IgD-negative memory B cell (primary cell): ENCODE data around the gene WWC1. TPM values are rescaled to one million over a fixed set of nuclear protein-coding genes. Genes with fewer than 3 reads are reported as not detected.

Source experiments
- H3K27ac Mint-ChIP-seq, 3 donors: one replicate each; pipeline ENCODE4 v1.8.0; 2020 to 2022; ENCODE audit warnings: mild to moderate bottlenecking in 3 of 3, mixed read lengths in 3 of 3, moderate library complexity in 1 of 3
- H3K27me3 Mint-ChIP-seq: one replicate; pipeline ENCODE4 v1.8.0; 2021; ENCODE audit warnings: mixed read lengths
- H3K36me3 Mint-ChIP-seq: one replicate; pipeline ENCODE4 v1.8.0; 2020; ENCODE audit warnings: mild to moderate bottlenecking, mixed read lengths
- H3K4me1 Mint-ChIP-seq, 3 donors: one replicate each; pipeline ENCODE4 v1.8.0; 2020 to 2022; ENCODE audit warnings: mixed read lengths in 3 of 3, mild to moderate bottlenecking in 1 of 3
- H3K4me3 Mint-ChIP-seq, 4 donors: one replicate each; pipeline ENCODE4 v1.8.0; 2020 to 2022; ENCODE audit warnings: mild to moderate bottlenecking in 4 of 4, mixed read lengths in 4 of 4, moderate library complexity in 3 of 4
- H3K9me3 Mint-ChIP-seq, 3 donors: one replicate each; pipeline ENCODE4 v1.8.0; 2020 to 2021; ENCODE audit warnings: mixed read lengths in 3 of 3, mild to moderate bottlenecking in 1 of 3
- polyA plus RNA-seq: library from polyadenylated mRNA; unstranded; fragments of 300-500 nt; fragmentation: Illumina TruSeq; gene quantifications from one replicate; pipeline ENCODE4 v1.2.3, GENCODE V29; 2021

Gene WWC1
- polyA plus RNA-seq, 1 donor from 2014 or later = 0.09 TPM

- H3K4me3 Mint-ChIP-seq = no peak overlapping the region
- H3K27ac Mint-ChIP-seq = no peak overlapping the region
- H3K36me3 Mint-ChIP-seq = peaks cover 1% of the 10 kb centered on the region
- peaks cover 0 to 7% (median 4%) of the 10 kb centered on the region in 3 donors for H3K4me1 Mint-ChIP-seq
- peaks cover 4% of the 10 kb centered on the region for H3K27me3 Mint-ChIP-seq
- H3K9me3 Mint-ChIP-seq = no peaks in the 10 kb centered on the region
These were observed 56.1 kb downstream of the WWC1 start for GRCh38 chr5:168347368-168348083.

- Mint-ChIP-seq H3K36me3 (peaks cover 1% of the 10 kb centered on the region), H3K9me3 (no peaks in the 10 kb centered on the region), H3K4me3 (no peak overlapping the region)
These were observed 56.6 kb downstream of the WWC1 start for GRCh38 chr5:168348084-168348414.

GRCh38 chr5:168350315-168350714, 58.9 kb downstream of the WWC1 start:
- Mint-ChIP-seq H3K27me3 (peaks cover 5% of the 10 kb centered on the region), H3K27ac (no peak overlapping the region), H3K36me3 (peaks cover 1% of the 10 kb centered on the region), H3K4me3 (no peak overlapping the region), H3K9me3 (peaks cover 0 to 2% (median 0%) of the 10 kb centered on the region in 3 donors), H3K4me1 (peaks cover 0 to 7% (median 4%) of the 10 kb centered on the region in 3 donors)

More at GRCh38 chr5:168348084-168348414, 56.6 kb downstream of the WWC1 start:
- no peak overlapping the region for H3K27ac Mint-ChIP-seq
- H3K4me1 Mint-ChIP-seq = peaks cover 0 to 7% (median 4%) of the 10 kb centered on the region in 3 donors
- H3K27me3 Mint-ChIP-seq = peaks cover 4% of the 10 kb centered on the region

GRCh38 chr5:168353216-168353957, 61.9 kb downstream of the WWC1 start:
- Mint-ChIP-seq H3K4me3 (no peak overlapping the region), H3K36me3 (no peaks in the 10 kb centered on the region), H3K27me3 (peaks cover 3% of the 10 kb centered on the region), H3K27ac (peak overlapping the region in 1 of 3 donors; percentile 32), H3K9me3 (peaks cover 0 to 3% (median 2%) of the 10 kb centered on the region in 3 donors), H3K4me1 (no peaks in the 10 kb centered on the region)

GRCh38 chr5:168354397-168354796, 63.0 kb downstream of the WWC1 start:
- peaks cover 3% of the 10 kb centered on the region for H3K27me3 Mint-ChIP-seq
- peaks cover 0 to 3% (median 2%) of the 10 kb centered on the region in 3 donors for H3K9me3 Mint-ChIP-seq
- H3K4me1 Mint-ChIP-seq = no peaks in the 10 kb centered on the region
- H3K27ac Mint-ChIP-seq = no peak overlapping the region
- no peaks in the 10 kb centered on the region for H3K36me3 Mint-ChIP-seq
- H3K4me3 Mint-ChIP-seq = no peak overlapping the region

GRCh38 chr5:168356171-168356570, 64.7 kb downstream of the WWC1 start:
- H3K27me3 Mint-ChIP-seq = peaks cover 1% of the 10 kb centered on the region
- no peaks in the 10 kb centered on the region for H3K4me1 Mint-ChIP-seq
- H3K4me3 Mint-ChIP-seq = no peak overlapping the region
- no peaks in the 10 kb centered on the region for H3K36me3 Mint-ChIP-seq
- H3K9me3 Mint-ChIP-seq = peaks cover 0 to 3% (median 2%) of the 10 kb centered on the region in 3 donors
- H3K27ac Mint-ChIP-seq = no peak overlapping the region

- peaks cover 0 to 3% (median 2%) of the 10 kb centered on the region in 3 donors for H3K9me3 Mint-ChIP-seq
- H3K4me3 Mint-ChIP-seq = no peak overlapping the region
- no peaks in the 10 kb centered on the region for H3K4me1 Mint-ChIP-seq
- peaks cover 1% of the 10 kb centered on the region for H3K27me3 Mint-ChIP-seq
- no peaks in the 10 kb centered on the region for H3K36me3 Mint-ChIP-seq
- no peak overlapping the region for H3K27ac Mint-ChIP-seq
These were observed 65.1 kb downstream of the WWC1 start for GRCh38 chr5:168356592-168356991.

GRCh38 chr5:168357876-168358275, 66.4 kb downstream of the WWC1 start:
- peaks cover 1% of the 10 kb centered on the region for H3K27me3 Mint-ChIP-seq
- no peaks in the 10 kb centered on the region for H3K36me3 Mint-ChIP-seq
- H3K9me3 Mint-ChIP-seq = peaks cover 0 to 3% (median 2%) of the 10 kb centered on the region in 3 donors
- no peak overlapping the region for H3K27ac Mint-ChIP-seq
- H3K4me3 Mint-ChIP-seq = no peak overlapping the region
- H3K4me1 Mint-ChIP-seq = no peaks in the 10 kb centered on the region

GRCh38 chr5:168359820-168360460, 68.5 kb downstream of the WWC1 start:
- Mint-ChIP-seq H3K27ac (no peak overlapping the region), H3K36me3 (no peaks in the 10 kb centered on the region), H3K9me3 (peaks cover 0 to 3% (median under 1%) of the 10 kb centered on the region in 3 donors), H3K4me3 (no peak overlapping the region), H3K27me3 (peaks cover under 1% of the 10 kb centered on the region), H3K4me1 (no peaks in the 10 kb centered on the region)

- no peak overlapping the region for H3K27ac Mint-ChIP-seq
- no peaks in the 10 kb centered on the region for H3K9me3 Mint-ChIP-seq
- peaks cover 1% of the 10 kb centered on the region for H3K27me3 Mint-ChIP-seq
- no peaks in the 10 kb centered on the region for H3K36me3 Mint-ChIP-seq
- no peak overlapping the region for H3K4me3 Mint-ChIP-seq
- H3K4me1 Mint-ChIP-seq = no peaks in the 10 kb centered on the region
These were observed 69.3 kb downstream of the WWC1 start for GRCh38 chr5:168360521-168361285.

GRCh38 chr5:168362097-168362885, 70.8 kb downstream of the WWC1 start:
- H3K4me1 Mint-ChIP-seq = no peaks in the 10 kb centered on the region
- peaks cover 1% of the 10 kb centered on the region for H3K27me3 Mint-ChIP-seq
- no peaks in the 10 kb centered on the region for H3K36me3 Mint-ChIP-seq
- no peak overlapping the region for H3K27ac Mint-ChIP-seq
- no peaks in the 10 kb centered on the region for H3K9me3 Mint-ChIP-seq
- no peak overlapping the region for H3K4me3 Mint-ChIP-seq

- Mint-ChIP-seq H3K27me3 (peaks cover 1% of the 10 kb centered on the region), H3K36me3 (no peaks in the 10 kb centered on the region), H3K4me3 (no peak overlapping the region), H3K4me1 (no peaks in the 10 kb centered on the region), H3K9me3 (no peaks in the 10 kb centered on the region), H3K27ac (peak overlapping the region in 1 of 3 donors; percentile 63)
These were observed 72.8 kb downstream of the WWC1 start for GRCh38 chr5:168364151-168364661.

GRCh38 chr5:168364750-168365550, 73.5 kb downstream of the WWC1 start:
- Mint-ChIP-seq H3K4me3 (no peak overlapping the region), H3K27me3 (peaks cover 1% of the 10 kb centered on the region), H3K4me1 (no peaks in the 10 kb centered on the region), H3K36me3 (no peaks in the 10 kb centered on the region), H3K9me3 (no peaks in the 10 kb centered on the region), H3K27ac (peak overlapping the region in 1 of 3 donors; percentile 63)
